Activated T-helper 1 cell treated with Interleukin-2 at 50 U/mL for 16 hours (primary cell): ENCODE data around the gene TMEM174.

Source experiments
- DNase-seq: peaks from one replicate; pipeline ENCODE4 v3.0.0-alpha.2; 2020; ENCODE audit warnings: low read depth

Gene TMEM174

DNA sequence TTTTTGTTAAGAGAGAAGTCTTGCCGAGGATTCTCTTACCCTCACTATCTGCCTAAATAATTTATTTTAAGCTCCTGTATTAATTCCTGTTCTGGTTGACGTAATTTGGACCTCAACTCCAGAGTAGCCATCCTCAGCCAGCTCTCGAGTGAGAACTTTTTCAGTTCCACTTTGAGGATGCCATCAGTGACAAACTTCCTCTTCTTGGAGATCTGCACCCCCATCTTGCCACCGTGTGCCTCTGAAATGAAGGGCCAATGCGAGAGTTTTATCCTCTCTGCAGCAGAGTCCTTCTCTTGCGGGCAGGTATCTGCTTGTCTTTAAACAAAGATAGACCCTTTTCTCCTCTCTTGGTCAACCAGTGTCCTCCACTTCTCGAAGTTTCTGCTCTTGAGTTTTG, 19.5 kb upstream of the TMEM174 start:
- DNase-seq = no peak

DNA sequence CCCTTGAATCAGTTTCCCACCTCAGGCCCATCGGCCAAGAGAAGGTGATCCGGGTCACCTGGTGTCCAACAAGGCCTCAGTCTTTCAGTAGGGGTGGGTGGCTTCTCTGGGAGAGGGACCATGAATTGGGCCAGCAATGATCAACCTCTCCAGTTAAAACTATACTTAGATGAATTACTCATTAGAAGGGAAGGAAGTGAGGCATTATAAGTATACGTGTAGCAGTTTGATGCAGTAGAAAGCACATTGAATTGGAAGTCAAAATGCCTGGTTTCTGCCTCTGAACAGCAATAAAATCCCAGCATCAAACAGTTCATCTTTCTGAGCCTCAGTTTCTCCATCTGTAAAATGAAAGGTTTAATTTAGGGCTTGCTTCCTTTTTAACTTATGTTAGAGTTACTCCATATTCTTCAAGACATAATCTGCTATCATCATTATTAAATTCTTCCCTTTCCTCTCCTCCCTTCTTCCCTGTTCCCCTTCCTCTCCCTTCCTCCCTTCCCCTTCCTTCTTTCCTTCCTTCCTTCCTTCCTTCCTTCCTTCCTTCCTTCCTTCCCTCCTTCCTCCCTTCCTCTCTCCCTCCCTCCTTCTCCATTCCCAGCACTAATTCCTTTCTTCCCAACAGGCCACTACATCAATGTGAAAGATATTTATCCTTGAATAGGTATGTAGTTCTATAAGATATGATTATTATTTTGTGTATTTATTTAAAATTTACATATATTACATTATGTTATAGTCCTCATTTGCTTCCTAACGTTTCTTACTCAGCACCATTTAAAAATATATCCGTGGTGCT, 18.6 kb upstream of the TMEM174 start:
- no peak for DNase-seq

DNA sequence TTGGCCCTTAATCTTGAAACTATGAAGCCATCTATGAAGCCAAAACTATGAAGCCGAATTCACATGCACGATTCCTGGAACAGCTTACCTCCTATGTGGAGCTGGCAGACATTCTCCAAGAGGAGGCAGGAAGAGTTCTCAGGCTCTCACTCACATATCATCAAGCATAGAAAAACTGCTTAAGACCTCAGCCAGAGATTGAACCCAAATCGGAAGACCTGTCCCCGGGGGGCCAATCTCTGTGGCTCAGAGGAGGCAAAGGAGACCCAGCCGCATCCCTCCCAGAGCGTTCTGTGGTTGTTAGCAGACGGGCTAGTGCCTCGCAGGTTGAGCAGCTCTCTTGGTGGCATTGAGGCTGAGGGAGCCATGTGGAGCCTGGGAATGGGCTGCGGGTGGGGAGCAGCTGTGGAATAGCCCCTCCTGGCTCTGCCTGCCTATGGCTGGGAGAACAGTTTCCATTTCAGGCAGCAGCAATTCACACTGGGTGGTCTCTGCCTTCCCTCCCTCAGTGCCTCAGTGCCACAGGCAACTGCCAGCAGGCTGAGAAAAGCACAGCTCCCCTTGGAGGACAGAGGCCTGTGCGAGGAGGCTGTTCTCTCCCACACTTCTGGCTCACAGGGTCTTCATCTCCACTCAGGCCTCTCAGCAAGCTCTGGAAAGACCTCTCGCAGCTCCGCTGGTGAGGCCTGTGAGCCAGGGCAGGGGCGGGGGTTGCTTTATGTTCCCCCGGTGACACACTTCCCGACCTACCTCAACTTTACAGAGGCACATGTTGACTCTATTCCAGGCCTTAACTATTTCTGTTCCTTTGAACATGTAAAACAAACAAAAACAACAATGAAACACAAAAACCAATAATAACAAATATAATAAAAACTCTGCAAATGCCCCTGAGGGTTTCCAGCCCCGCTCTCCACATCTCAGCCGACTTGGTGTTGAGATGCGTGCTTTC, 17.4 kb upstream of the TMEM174 start:
- DNase-seq = no peak

DNA sequence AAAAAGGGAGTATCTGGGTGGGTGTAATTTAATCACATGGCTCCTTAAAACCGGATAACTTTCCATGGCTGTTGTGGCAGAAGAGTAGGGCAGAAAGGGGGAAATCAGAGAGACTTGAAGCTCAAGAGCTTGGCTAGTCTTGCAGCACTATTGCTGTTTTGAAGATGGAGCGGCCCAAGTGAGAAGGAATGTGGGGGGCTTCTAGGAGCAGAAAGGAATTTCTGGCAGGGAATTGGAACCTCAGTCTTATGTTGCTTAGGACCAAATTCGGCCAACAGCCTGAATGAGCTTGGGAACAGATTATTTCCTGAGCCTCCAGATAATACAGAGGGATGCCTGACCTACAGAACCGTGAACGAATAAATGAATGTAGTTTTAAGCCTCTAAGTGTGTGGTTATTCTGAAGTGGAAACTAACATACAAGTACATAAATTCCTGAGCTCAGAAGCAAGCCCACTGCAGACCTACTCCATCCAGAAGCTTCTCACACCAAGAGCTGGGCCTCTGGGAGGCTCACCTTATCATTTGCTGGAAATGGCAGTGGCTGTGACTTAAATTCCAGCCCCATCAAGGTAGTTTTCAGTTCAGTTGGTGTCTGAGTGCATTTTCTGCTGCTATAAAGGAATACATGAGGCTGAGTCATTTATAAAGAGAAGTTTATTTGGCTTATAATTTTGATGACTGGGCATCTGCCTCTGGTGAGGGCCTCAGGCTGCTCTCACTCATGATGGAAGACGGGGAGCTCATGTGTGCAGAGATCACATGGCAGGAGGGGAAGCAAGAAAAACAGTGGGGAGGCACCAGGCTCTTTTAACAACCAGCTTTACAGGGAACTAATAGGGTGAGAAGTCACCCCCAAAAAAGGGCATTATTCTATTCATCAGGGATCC, 15.3 kb upstream of the TMEM174 start:
- no peak for DNase-seq

DNA sequence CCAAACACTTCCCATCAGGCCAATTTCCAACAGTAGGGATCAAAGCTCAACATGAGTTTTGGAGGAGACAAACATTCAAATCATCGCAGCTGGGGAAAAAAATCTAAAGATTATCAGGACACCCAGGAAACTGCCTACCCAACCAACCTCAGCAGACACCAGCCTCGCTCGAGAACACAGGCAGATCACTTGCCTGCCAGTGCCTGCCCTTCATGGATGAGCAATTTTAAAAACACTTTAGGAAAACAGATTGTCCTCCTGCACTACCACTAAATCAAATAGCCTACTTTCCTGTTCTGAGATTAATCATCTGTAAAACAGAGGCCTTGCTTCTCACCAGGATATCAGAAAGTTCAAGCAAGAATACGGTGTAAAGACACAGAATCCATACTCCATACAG, 14.7 kb upstream of the TMEM174 start:
- DNase-seq = no peak

DNA sequence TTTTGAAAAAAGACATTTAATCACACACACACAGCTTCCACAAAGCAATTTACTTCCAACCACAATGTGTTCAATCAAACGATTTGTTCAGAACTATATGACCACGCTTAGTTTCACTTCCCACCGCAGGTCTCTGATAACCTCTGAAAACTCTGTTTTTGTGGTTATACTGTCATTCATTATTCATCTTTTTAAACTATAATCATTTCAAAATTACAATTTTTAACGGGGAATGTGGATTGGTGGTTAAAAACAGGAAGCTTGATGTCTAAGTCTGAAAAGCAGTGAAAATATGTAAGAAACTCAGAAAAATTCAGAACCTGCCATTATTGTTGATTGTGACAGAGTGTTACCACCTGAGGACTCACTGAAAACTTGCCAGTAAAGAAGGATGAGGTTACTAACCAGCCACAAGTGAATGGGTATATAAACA, 12.7 kb upstream of the TMEM174 start:
- no peak for DNase-seq

DNA sequence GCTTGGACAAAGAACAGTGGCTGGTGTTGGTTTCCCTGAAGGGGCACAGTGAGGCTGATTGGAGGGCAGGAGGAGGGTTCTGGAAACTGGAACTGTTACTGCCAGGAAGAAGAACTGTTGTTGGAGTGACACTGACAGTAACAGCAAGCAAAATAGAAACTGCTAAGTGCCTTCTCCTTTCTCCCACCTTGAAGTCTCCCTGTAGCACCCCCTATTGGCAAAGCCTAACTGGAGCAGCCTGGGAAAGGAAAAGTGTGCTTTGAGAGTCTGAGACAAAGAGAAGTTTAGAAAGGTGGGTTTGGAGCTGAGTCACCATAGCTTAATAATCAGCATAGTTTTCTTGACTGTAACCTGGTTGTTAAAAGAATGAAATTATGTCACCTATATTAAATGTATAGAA, 2.5 kb upstream of the TMEM174 start:
- DNase-seq = no peak

DNA sequence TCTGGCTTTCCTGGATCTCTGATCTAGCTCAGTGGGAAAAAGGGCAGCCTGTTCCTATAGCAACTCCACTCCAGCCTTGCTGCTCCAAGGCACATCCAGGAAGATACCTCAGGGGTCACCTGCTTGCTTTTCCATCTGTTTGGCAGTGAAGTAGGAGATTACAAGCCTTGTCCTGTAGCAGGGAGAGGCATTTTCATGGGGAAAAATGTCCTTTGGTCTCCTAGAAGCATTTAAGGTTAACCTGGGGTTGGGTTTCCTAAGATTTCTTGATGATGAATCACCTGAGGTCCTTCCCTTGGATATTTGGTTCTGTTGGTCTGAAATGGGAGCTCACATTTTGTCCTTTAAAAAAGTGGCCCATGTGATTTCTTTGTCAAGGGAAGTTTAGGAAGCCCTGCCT, 1.5 kb upstream of the TMEM174 start:
- no peak for DNase-seq

DNA sequence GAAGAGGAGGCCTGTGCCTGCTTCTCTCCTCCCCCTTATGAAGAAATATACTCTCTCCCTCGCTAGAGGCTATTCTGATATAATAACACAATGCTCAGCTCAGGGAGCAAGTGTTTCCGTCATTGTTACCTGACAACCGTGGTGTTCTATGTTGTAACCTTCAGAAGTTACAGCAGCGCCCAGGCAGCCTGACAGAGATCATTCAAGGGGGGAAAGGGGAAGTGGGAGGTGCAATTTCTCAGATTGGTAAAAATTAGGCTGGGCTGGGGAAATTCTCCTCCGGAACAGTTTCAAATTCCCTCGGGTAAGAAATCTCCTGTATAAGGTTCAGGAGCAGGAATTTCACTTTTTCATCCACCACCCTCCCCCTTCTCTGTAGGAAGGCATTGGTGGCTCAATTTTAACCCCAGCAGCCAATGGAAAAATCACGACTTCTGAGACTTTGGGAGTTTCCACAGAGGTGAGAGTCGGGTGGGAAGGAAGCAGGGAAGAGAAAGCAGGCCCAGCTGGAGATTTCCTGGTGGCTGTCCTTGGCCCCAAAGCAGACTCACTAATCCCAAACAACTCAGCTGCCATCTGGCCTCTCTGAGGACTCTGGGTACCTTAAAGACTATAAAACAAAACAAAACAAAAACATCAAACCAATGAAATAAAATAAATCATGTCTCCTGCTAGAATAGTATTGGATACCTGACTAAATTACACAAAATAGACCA, 1.3 kb downstream of the TMEM174 start:
- DNase-seq = no peak

DNA sequence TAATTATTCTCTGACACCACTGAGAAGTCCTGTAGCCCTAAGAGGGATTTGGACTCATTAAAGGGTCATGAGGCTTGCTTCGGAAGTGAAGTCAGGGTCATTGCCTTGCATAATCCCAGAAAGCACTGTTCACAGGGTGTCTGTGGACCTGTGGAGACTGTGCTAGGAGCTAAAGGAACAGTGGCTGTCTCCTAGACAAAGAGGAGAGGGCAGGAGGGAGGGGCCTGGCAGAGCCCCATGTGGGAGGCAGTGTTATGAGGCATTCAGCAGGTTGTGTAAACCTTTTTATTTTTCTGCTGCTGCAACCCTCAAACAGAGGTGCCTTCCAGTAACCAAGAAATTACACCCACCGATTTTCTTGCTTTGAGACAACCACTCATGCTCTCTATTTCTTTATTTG, 3.3 kb downstream of the TMEM174 start:
- DNase-seq = no peak

DNA sequence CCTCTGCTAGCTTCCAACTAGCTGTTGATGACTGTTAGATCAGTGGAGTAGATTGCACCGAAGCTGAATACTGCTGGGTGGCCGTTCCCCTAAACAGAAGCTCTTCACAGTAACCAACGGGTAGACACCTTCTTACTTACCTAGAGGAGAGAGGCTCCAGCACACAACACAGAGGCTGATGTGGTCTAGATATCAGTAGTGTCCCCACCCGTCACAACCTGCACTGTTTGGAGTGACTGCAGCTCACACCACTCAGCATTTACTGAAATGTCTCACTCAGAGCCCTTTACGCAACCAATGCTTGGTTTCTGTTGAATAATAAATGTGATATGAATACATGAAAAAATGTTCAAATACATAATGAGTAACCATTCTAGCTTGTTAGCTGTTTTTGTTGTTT, 5.3 kb downstream of the TMEM174 start:
- DNase-seq = no peak

DNA sequence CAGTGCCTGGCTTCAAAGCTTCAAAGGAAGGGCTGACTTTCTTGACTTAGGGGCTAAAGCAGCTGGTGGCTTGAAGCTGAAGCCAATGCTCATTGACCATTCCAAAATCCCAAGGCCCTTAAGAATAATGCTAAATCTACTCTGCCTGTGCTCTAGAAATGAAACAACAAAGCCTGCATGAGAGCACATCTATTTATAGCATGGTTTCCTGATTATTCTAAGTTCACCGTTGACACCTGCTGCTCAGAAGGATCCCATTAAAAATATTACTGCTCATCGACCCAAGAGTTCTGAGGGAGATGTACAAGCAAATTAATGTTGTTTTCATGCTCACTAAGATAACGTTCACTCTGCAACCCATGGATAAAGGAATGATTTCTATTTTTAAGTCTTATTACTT, 6.7 kb downstream of the TMEM174 start:
- no peak for DNase-seq

DNA sequence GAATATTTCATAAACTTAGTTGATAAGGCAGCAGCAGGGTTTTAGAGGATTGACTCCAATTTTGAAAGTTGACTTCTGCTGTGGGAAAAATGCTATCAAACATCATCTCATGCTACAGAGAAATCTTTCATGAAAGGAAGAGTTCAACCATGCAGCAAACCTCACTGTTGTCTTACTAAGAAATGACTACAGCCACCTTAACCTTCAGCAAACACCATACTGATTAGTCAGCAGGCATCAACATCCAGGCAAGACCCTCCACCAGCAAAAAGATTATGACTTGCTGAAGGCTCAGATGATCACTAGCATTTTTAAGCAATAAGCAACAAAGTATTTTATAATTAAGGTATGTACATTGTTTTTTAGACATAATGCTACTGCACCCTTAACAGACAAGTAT, 7.6 kb downstream of the TMEM174 start:
- no peak for DNase-seq

DNA sequence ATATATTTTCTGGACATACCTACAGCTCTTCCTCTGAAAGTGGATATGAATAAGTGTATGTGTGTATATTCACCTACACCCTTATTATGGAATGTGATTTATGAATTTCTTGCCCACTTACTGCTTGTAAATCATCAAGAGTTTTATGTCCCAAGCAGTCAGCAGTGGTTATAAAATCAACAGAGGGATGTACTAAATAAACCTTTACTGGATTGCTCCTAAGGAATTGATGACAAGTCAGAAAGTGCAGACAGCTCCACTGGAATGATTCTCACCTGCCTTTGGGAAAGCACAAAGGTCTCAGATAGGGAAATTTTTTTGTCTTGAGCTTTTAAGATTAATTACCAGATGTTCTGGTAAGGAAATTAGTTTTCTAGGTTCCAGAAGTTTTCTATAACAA, 9.3 kb downstream of the TMEM174 start:
- DNase-seq = no peak

DNA sequence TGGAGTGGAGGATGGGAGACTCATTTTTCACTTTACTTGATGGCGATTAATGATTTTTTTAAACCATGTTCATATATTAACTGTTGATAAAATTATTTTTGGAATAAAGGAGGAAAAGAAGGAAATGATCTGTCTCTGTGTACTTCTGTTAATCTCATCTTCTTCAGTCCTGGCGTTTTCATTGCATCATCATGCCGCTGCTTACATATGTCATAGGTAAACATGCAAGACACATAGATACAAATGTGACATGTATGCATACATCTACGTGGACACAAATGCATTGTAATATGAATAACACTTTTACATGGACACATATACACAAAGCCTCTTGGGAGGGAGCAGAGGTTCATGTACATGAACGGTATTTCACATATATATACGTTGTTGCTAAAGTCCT, 10.0 kb downstream of the TMEM174 start:
- no peak for DNase-seq

DNA sequence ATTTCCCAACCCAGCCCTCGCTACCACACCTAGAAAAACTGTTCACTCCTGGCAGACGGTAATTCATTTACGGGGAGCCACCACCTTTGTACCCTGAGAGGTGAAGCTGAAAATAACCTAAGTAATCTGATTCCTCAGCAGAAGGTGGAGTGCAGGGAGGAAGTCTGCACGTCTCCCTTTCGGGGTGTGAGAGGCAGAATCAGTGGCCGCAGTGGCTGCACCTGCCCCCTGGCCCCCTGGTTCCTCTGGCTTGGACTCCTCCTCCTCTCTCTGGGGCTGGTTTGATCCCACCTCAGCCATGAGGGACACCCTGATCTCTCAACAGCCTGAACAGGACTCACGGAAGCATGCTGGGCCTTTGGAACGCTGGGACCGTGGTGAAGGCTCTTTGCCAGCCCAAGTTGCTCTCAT, 10.5 kb downstream of the TMEM174 start:
- DNase-seq = no peak

DNA sequence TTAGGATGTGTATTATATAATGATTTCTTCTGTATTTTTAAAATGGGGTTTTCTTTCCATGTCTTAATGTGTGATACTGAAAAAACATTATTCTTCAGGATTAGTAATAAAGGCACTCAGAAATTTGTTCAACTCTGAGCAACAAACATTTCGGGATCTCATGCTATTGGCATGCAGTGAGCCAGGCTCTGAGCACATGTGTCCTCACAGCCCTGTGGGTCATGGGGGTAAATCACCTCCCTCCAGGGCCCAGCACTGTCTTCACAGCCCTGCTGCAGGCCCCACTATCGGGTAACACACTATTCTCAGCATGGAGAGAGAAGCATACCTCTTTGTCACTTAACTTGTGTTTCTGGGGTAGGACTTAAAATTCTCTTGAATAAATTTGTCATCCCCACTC, 14.0 kb downstream of the TMEM174 start:
- no peak for DNase-seq

DNA sequence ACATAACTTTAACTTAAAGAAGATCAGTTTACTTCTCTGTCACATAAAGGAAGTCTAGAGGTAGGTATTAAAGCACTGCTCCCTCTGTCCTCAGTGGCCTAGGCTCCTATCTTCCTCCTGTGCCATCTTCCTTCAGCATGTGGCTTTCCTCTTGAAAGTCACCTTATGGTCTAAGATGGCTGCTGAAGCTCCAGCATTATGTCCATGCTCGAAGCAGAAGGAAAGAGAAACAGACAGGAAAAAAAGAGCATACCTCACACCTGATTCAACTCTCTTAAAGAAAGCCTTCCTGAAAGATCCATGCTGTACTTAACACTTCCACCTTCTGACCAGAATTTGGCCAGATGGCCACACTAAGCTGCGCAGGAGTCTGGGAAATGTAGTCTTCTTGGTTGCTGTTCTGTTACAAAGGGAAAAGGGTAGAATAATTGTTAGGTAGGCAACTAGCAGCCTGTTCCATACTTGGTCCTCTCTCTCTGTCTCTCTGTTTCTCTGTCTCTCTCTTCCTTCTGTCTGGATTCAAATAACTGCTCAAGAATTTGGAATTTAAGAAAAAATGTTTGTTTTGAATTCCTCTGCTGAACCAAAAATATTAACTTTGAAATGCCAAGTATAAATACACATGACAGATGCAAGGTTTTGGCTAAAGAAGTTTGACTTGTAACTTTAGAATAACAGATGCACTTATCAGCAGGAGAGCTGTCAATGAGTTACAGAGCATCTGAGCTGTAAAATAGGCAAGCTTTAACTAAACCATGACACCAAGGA, 16.0 kb downstream of the TMEM174 start:
- no peak for DNase-seq

DNA sequence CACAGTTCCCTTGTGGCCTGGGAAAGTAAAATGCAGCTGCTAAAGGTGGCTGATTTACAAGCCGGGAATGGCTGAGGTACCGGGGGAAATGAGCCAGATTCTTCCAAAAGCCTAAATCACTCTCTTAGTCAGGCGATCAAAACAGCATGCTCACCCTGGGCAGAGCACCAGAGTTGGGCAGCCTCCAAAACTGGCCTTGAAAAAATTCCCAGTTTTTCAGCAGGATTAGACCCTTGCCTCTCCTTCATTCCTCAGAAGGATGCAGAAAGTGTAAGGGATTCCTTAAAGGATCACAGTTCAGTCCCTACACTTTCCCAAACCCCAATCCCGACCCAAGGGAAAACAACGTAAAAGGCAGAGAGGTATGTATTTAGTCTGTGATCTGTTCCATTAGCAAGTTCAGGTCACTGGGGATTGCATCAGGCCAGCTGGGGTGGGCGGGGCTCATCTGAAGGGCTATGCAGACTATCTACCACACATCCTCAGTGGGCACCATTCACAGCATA, 16.9 kb downstream of the TMEM174 start:
- DNase-seq = no peak

DNA sequence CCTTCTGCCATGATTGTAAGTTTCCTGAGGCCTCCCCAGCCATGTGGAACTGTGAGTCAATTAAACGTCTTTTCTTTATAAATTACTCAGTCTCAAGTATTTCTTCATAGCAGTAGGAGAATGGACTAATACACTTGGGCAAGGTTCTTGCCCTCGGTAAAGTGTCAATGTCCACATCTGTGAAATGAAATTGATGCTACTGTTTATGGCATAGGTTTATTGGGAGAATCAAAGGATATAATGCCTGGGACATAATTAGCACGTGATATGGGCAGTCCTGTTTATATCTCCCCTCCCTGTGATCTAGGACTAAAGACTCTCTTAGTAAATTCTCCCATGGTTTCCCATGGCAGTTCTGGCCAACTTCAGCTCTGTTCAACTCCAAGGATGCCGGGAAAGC, 19.4 kb downstream of the TMEM174 start:
- DNase-seq = no peak

DNA sequence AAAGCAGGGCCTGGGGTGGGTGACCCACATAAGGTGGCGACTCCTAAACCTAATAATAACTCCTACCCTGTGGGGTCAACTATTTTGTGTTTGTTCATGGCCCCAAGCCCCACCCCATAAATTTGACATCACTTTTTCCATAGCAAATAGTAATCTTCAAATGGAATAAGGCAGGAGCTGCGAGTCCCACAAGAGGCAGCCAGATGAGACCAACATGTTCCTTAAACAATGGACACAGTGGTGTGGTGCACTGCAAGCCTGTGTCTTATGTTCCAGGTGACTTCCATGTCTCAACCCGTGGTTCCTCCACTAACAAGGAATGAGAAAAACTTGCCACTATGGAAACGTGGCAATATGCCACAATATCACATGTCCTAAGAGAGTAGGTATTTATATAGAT, 20.6 kb downstream of the TMEM174 start:
- DNase-seq = no peak
